Measurements from ENCODE around the gene CDH12. TPM values are rescaled to one million over a fixed set of nuclear protein-coding genes. Genes with fewer than 3 reads are reported as not detected.

The CDH12 gene
- total RNA-seq, 2 donors from 2014 or later: 0.90 to 1.9 TPM

DNA sequence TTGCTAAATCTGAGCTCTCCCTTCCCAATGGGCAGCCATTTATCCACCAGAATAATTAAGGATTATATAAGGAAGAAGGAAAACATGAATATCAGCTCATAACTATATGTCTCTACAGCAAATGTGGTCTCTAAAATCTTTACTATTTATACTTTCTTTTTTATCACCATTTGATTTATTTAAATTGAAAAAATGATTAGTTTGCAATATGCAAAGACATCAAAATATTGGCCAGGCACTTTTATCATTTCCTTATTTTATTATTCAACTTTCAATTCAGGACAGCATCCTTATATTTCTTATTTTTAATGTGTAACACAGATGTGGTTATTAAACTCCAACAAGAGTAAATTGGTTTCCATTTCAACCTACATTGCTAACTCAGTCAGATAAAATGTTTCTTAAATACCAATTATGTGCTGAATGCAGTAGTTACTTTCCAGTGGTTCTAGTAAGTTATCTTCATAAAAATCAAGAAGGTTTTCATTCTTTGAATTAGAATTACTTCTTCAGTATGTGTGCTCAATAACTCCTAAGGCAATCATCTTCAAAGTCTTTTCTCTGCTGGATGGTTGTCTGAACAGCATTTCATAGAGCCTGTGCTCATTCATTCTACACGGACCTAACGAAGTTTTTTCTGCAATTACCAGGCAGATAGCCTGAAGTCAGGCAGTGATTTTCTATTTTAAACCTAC is 1148.0 kb downstream of the CDH12 start:
- no peaks in the 10 kb centered on the region for H3K36me3 Mint-ChIP-seq (ENCODE audit: low read depth)
- H3K27ac ChIP-seq (ENCODE audit: low read depth, low read length): no peak overlapping the region

DNA sequence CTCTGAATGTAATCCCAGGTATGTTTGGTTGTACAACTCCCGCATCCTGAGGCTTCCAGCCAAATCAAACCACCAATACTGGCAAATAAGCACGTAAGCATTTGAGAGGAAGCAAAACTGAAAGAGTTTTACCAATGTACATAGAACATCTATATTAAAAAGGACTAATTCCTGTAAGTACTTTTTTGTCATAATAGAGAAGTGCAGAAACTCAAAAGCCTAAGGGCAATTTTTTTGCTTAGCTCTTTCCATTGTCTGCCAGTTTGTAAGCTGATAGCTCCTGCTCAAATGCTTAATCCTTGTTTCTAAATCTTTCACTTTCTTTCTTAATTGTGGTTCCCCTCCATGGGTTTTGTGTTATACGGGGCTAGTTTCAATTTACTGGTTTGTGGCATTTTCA is 1151.8 kb downstream of the CDH12 start:
- Histone ChIP-seq H3K4me1 (ENCODE audit: control insufficient read depth, insufficient read depth, low read length) (no peaks in the 10 kb centered on the region), H3K27me3 (ENCODE audit: control insufficient read depth, insufficient read depth, low read length, poor library complexity, severe bottlenecking) (no peaks in the 10 kb centered on the region), H3K9me3 (ENCODE audit: control insufficient read depth, low read length) (no peaks in the 10 kb centered on the region), H3K4me3 (ENCODE audit: low read length) (no peak overlapping the region), H3K9ac (ENCODE audit: extremely low read depth, low read length, poor library complexity, severe bottlenecking) (no peak overlapping the region), H3K36me3 (ENCODE audit: control insufficient read depth, insufficient read depth, low read length) (no peaks in the 10 kb centered on the region), H3K27ac (ENCODE audit: low read depth, low read length) (no peak overlapping the region)
- Mint-ChIP-seq H3K4me1 (no peaks in the 10 kb centered on the region), H3K4me3 (no peak overlapping the region), H3K9me3 (peaks cover 6% of the 10 kb centered on the region), H3K27me3 (ENCODE audit: insufficient read depth) (no peaks in the 10 kb centered on the region), H3K36me3 (ENCODE audit: low read depth) (no peaks in the 10 kb centered on the region), H3K27ac (no peak overlapping the region)
- TF ChIP-seq, protein P1, sequence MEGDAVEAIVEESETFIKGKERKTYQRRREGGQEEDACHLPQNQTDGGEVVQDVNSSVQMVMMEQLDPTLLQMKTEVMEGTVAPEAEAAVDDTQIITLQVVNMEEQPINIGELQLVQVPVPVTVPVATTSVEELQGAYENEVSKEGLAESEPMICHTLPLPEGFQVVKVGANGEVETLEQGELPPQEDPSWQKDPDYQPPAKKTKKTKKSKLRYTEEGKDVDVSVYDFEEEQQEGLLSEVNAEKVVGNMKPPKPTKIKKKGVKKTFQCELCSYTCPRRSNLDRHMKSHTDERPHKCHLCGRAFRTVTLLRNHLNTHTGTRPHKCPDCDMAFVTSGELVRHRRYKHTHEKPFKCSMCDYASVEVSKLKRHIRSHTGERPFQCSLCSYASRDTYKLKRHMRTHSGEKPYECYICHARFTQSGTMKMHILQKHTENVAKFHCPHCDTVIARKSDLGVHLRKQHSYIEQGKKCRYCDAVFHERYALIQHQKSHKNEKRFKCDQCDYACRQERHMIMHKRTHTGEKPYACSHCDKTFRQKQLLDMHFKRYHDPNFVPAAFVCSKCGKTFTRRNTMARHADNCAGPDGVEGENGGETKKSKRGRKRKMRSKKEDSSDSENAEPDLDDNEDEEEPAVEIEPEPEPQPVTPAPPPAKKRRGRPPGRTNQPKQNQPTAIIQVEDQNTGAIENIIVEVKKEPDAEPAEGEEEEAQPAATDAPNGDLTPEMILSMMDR (conservative IDR thresholded peaks at IDR 0.05): no peak
- WGBS, 2 experiments (ENCODE audit: insufficient coverage in 1 of 2, insufficient read length in 1 of 2): 96% methylated on average over 3 of the region's 3 CpGs; no CpG with 5 or more reads in 1 of the 2 experiments
- no peak for DNase-seq

More for the DNA sequence above, 1148.0 kb downstream of the CDH12 start:
- no peaks in the 10 kb centered on the region for H3K4me1 ChIP-seq (ENCODE audit: control insufficient read depth, insufficient read depth, low read length)
- 87 to 89% methylated on average over 2 of the region's 2 CpGs for whole genome bisulfite sequencing, 2 experiments (ENCODE audit: insufficient coverage in 1 of 2, insufficient read length in 1 of 2)
- no peak for DNase-seq
- H3K4me3 ChIP-seq (ENCODE audit: low read length): no peak overlapping the region
- H3K9ac ChIP-seq (ENCODE audit: extremely low read depth, low read length, poor library complexity, severe bottlenecking): no peak overlapping the region
- H3K36me3 ChIP-seq (ENCODE audit: control insufficient read depth, insufficient read depth, low read length): no peaks in the 10 kb centered on the region
- Mint-ChIP-seq H3K9me3 (no peaks in the 10 kb centered on the region), H3K27ac (no peak overlapping the region), H3K4me1 (no peaks in the 10 kb centered on the region), H3K4me3 (no peak overlapping the region), H3K27me3 (ENCODE audit: insufficient read depth) (no peaks in the 10 kb centered on the region)
- H3K27me3 ChIP-seq (ENCODE audit: control insufficient read depth, insufficient read depth, low read length, poor library complexity, severe bottlenecking): no peaks in the 10 kb centered on the region
- TF ChIP-seq, protein P1 (conservative IDR thresholded peaks at IDR 0.05): no peak
- H3K9me3 ChIP-seq (ENCODE audit: control insufficient read depth, low read length): no peaks in the 10 kb centered on the region

Data from endodermal cell (in vitro differentiated cells).